ENCODE data around the gene DNAH7. TPM values are rescaled to one million over a fixed set of nuclear protein-coding genes. Genes with fewer than 3 reads are reported as not detected.

The DNAH7 gene
- total and polyA plus RNA-seq, 9 donors: 0.15 to 0.58 (median 0.25) TPM

GRCh38 chr2:196046123-196046917 lies 22.3 kb downstream of the DNAH7 start:
- Histone ChIP-seq H3K27ac (ENCODE audit: low read length) (no peak overlapping the region), H3K4me1 (ENCODE audit: control insufficient read depth, insufficient read depth, low read length) (no peaks in the 10 kb centered on the region), H3K27me3 (ENCODE audit: control insufficient read depth, insufficient read depth, low read length) (no peaks in the 10 kb centered on the region), H3K36me3 (ENCODE audit: control insufficient read depth, insufficient read depth, low read length) (no peaks in the 10 kb centered on the region), H3K4me3 (ENCODE audit: low read length) (no peak overlapping the region), H3K9me3 (replicated peaks; ENCODE audit: control insufficient read depth, low read depth, low read length) (no peaks in the 10 kb centered on the region)
- WGBS (ENCODE audit: insufficient coverage): 91% methylated on average over 6 of the region's 7 CpGs
- DNase-seq: no peak

GRCh38 chr2:196041786-196042185 lies 26.9 kb downstream of the DNAH7 start:
- H3K4me1 ChIP-seq (ENCODE audit: control insufficient read depth, insufficient read depth, low read length): no peaks in the 10 kb centered on the region
- H3K27me3 ChIP-seq (ENCODE audit: control insufficient read depth, insufficient read depth, low read length): no peaks in the 10 kb centered on the region
- H3K9me3 ChIP-seq (replicated peaks; ENCODE audit: control insufficient read depth, low read depth, low read length): peaks cover 4% of the 10 kb centered on the region
- H3K27ac ChIP-seq (ENCODE audit: low read length): no peak overlapping the region
- no peak overlapping the region for H3K4me3 ChIP-seq (ENCODE audit: low read length)
- no peak for DNase-seq
- no peaks in the 10 kb centered on the region for H3K36me3 ChIP-seq (ENCODE audit: control insufficient read depth, insufficient read depth, low read length)

DNA sequence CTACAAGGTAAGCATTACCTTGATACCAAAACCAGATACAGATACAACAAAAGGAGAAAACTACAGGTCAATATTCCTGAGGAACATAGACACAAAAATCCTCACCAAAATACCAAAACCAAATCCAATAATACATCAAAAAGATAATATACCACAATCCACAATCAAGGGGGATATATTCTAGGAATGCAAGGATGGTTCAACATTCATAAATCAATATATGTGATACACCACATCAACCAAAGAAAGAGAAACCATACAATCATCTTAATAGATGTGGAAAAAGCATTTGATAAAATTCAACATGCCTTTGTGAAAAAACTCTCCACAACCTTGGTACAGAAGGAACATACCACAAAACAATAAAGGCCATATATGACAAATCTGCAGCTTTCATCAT lies 28.4 kb downstream of the DNAH7 start:
- Histone ChIP-seq H3K9me3 (replicated peaks; ENCODE audit: control insufficient read depth, low read depth, low read length) (peaks cover 11% of the 10 kb centered on the region), H3K4me1 (ENCODE audit: control insufficient read depth, insufficient read depth, low read length) (no peaks in the 10 kb centered on the region), H3K4me3 (ENCODE audit: low read length) (no peak overlapping the region), H3K27ac (ENCODE audit: low read length) (no peak overlapping the region), H3K36me3 (ENCODE audit: control insufficient read depth, insufficient read depth, low read length) (no peaks in the 10 kb centered on the region), H3K27me3 (ENCODE audit: control insufficient read depth, insufficient read depth, low read length) (no peaks in the 10 kb centered on the region)
- no peak for DNase-seq

GRCh38 chr2:196036442-196036841 lies 32.2 kb downstream of the DNAH7 start:
- peaks cover 11% of the 10 kb centered on the region for H3K9me3 ChIP-seq (replicated peaks; ENCODE audit: control insufficient read depth, low read depth, low read length)
- no peaks in the 10 kb centered on the region for H3K4me1 ChIP-seq (ENCODE audit: control insufficient read depth, insufficient read depth, low read length)
- H3K4me3 ChIP-seq (ENCODE audit: low read length): no peak overlapping the region
- WGBS (ENCODE audit: insufficient coverage): 91% methylated on average over 1 of the region's 2 CpGs
- DNase-seq: no peak
- no peak overlapping the region for H3K27ac ChIP-seq (ENCODE audit: low read length)
- no peaks in the 10 kb centered on the region for H3K36me3 ChIP-seq (ENCODE audit: control insufficient read depth, insufficient read depth, low read length)
- H3K27me3 ChIP-seq (ENCODE audit: control insufficient read depth, insufficient read depth, low read length): no peaks in the 10 kb centered on the region

- H3K9me3 ChIP-seq (replicated peaks; ENCODE audit: control insufficient read depth, low read depth, low read length): no peaks in the 10 kb centered on the region
- H3K27me3 ChIP-seq (ENCODE audit: control insufficient read depth, insufficient read depth, low read length): no peaks in the 10 kb centered on the region
- H3K4me3 ChIP-seq (ENCODE audit: low read length): no peak overlapping the region
- no peaks in the 10 kb centered on the region for H3K4me1 ChIP-seq (ENCODE audit: control insufficient read depth, insufficient read depth, low read length)
- no CpG with 5 or more reads among the region's 2 CpGs for WGBS (ENCODE audit: insufficient coverage)
- no peak overlapping the region for H3K27ac ChIP-seq (ENCODE audit: low read length)
- DNase-seq: no peak
- H3K36me3 ChIP-seq (ENCODE audit: control insufficient read depth, insufficient read depth, low read length): no peaks in the 10 kb centered on the region
These were observed 50.6 kb downstream of the DNAH7 start for GRCh38 chr2:196018037-196018436.

- DNase-seq: no peak
- no peak overlapping the region for H3K27ac ChIP-seq (ENCODE audit: low read length)
- no peaks in the 10 kb centered on the region for H3K9me3 ChIP-seq (replicated peaks; ENCODE audit: control insufficient read depth, low read depth, low read length)
- no CpG with 5 or more reads among the region's 2 CpGs for WGBS (ENCODE audit: insufficient coverage)
- H3K4me1 ChIP-seq (ENCODE audit: control insufficient read depth, insufficient read depth, low read length): no peaks in the 10 kb centered on the region
- no peak overlapping the region for H3K4me3 ChIP-seq (ENCODE audit: low read length)
- no peaks in the 10 kb centered on the region for H3K27me3 ChIP-seq (ENCODE audit: control insufficient read depth, insufficient read depth, low read length)
- H3K36me3 ChIP-seq (ENCODE audit: control insufficient read depth, insufficient read depth, low read length): no peaks in the 10 kb centered on the region
These were observed 56.3 kb downstream of the DNAH7 start for GRCh38 chr2:196012314-196012713.

- H3K27me3 ChIP-seq (ENCODE audit: control insufficient read depth, insufficient read depth, low read length): no peaks in the 10 kb centered on the region
- 100% methylated on average over 1 of the region's 1 CpG for WGBS (ENCODE audit: insufficient coverage)
- no peaks in the 10 kb centered on the region for H3K4me1 ChIP-seq (ENCODE audit: control insufficient read depth, insufficient read depth, low read length)
- no peaks in the 10 kb centered on the region for H3K36me3 ChIP-seq (ENCODE audit: control insufficient read depth, insufficient read depth, low read length)
- no peak overlapping the region for H3K4me3 ChIP-seq (ENCODE audit: low read length)
- DNase-seq: no peak
- no peak overlapping the region for H3K27ac ChIP-seq (ENCODE audit: low read length)
- H3K9me3 ChIP-seq (replicated peaks; ENCODE audit: control insufficient read depth, low read depth, low read length): no peaks in the 10 kb centered on the region
These were observed 68.1 kb downstream of the DNAH7 start for GRCh38 chr2:196000551-196000950.

- Histone ChIP-seq H3K27ac (ENCODE audit: low read length) (no peak overlapping the region), H3K4me3 (ENCODE audit: low read length) (no peak overlapping the region), H3K27me3 (ENCODE audit: control insufficient read depth, insufficient read depth, low read length) (no peaks in the 10 kb centered on the region), H3K36me3 (ENCODE audit: control insufficient read depth, insufficient read depth, low read length) (no peaks in the 10 kb centered on the region), H3K9me3 (replicated peaks; ENCODE audit: control insufficient read depth, low read depth, low read length) (no peaks in the 10 kb centered on the region), H3K4me1 (ENCODE audit: control insufficient read depth, insufficient read depth, low read length) (no peaks in the 10 kb centered on the region)
- WGBS (ENCODE audit: insufficient coverage): 90% methylated on average over 2 of the region's 8 CpGs
- no peak for DNase-seq
These were observed 70.6 kb downstream of the DNAH7 start for GRCh38 chr2:195998070-195998469.

- Histone ChIP-seq H3K9me3 (replicated peaks; ENCODE audit: control insufficient read depth, low read depth, low read length) (no peaks in the 10 kb centered on the region), H3K4me1 (ENCODE audit: control insufficient read depth, insufficient read depth, low read length) (no peaks in the 10 kb centered on the region), H3K4me3 (ENCODE audit: low read length) (no peak overlapping the region), H3K27ac (ENCODE audit: low read length) (no peak overlapping the region), H3K36me3 (ENCODE audit: control insufficient read depth, insufficient read depth, low read length) (no peaks in the 10 kb centered on the region), H3K27me3 (ENCODE audit: control insufficient read depth, insufficient read depth, low read length) (no peaks in the 10 kb centered on the region)
- WGBS (ENCODE audit: insufficient coverage): 90% methylated on average over 4 of the region's 6 CpGs
- no peak for DNase-seq
These were observed 73.1 kb downstream of the DNAH7 start for GRCh38 chr2:195995499-195995898.

DNA sequence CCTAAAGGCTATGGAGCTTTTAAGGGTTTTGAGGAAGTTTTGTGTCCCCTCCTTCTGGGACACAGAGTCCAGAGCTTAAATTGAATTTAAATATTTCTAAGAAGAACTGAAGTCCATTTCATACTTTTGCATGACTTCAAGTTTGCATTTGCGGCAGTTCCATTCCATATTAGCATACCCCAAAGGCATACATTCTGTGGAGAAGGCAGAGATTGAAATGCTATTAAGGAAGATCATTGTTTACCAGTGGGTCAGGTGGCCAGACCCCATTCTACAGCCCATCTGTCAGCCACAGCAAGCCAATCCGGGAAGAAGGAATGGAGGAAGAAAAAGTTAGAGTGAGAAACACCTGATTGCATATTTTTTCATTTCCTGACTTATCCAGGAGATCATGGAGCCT lies 75.0 kb downstream of the DNAH7 start:
- Histone ChIP-seq H3K27me3 (ENCODE audit: control insufficient read depth, insufficient read depth, low read length) (no peaks in the 10 kb centered on the region), H3K27ac (ENCODE audit: low read length) (no peak overlapping the region), H3K36me3 (ENCODE audit: control insufficient read depth, insufficient read depth, low read length) (no peaks in the 10 kb centered on the region), H3K9me3 (replicated peaks; ENCODE audit: control insufficient read depth, low read depth, low read length) (no peaks in the 10 kb centered on the region), H3K4me3 (ENCODE audit: low read length) (no peak overlapping the region), H3K4me1 (ENCODE audit: control insufficient read depth, insufficient read depth, low read length) (no peaks in the 10 kb centered on the region)
- WGBS (ENCODE audit: insufficient coverage): no CpG with 5 or more reads among the region's 2 CpGs
- DNase-seq: no peak

GRCh38 chr2:195985741-195986140 lies 82.9 kb downstream of the DNAH7 start:
- Histone ChIP-seq H3K4me1 (ENCODE audit: control insufficient read depth, insufficient read depth, low read length) (no peaks in the 10 kb centered on the region), H3K4me3 (ENCODE audit: low read length) (no peak overlapping the region), H3K36me3 (ENCODE audit: control insufficient read depth, insufficient read depth, low read length) (no peaks in the 10 kb centered on the region), H3K27ac (ENCODE audit: low read length) (no peak overlapping the region), H3K9me3 (replicated peaks; ENCODE audit: control insufficient read depth, low read depth, low read length) (no peaks in the 10 kb centered on the region), H3K27me3 (ENCODE audit: control insufficient read depth, insufficient read depth, low read length) (no peaks in the 10 kb centered on the region)
- no peak for DNase-seq
- 91% methylated on average over 1 of the region's 3 CpGs for WGBS (ENCODE audit: insufficient coverage)

Data from muscle of leg (tissue), 11 donors.